ENCODE measurements around the gene NCKAP1.
"Not testable (repeated sequence)": the region's sequence is repeated elsewhere in the genome, so short reads cannot be mapped to it uniquely, and the experiment has no call there.

NCKAP1 gene

DNA sequence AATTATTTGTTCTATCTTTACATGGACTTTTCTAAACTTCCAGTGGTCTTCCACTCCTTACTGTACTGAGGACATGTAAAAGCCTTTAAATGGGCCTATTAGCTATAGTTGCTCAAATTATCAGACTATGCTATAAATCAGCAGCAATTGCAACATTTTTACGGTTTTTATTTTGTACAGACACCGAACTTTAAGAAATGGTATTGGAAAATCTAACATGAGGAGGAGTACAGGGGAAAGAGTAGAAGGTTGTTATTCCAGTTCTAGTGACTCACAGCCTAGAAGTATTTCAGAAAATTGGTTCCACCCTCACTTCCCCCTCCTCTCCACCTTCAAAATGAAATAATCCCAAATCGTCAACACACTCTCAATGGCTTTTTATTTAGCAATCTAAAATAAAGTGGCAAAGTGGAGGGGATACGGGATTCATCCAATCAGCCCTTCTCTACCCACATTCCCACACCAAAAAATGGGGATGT, 1.1 kb downstream of the NCKAP1 start:
- peak; percentile 43 for DNase-seq

DNA sequence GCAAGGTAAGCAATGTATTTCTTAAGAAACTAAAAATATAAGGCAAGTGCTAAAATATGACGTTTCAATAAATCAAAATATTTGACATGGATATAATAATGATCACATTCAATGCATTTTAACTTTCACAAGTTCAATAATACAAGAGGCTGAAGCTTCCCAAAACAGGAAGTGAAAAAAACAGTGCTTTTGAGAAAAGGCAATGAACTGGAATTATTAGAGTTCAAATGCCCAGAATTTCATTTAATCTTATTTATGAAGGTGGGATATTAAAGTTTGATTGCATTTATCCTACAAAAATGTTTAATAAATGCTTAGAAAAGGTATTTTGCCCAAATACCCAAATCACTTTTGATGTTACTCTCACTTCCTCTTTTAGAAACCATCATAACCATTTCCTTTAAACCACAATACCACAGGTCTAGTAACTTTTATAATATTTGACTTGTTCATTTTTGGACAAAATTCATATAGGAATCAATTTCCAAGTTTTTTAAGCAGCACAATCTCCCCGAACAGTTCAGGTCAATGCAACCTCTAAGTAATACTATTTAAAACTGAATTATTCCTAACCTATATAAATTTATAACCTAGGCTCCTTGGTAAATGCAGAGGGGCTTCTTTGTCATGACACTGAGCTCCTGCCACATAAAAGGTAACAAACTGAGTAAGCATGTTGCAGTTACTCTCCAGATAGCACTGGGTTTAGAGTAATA, 2.1 kb downstream of the NCKAP1 start:
- no peak for DNase-seq

DNA sequence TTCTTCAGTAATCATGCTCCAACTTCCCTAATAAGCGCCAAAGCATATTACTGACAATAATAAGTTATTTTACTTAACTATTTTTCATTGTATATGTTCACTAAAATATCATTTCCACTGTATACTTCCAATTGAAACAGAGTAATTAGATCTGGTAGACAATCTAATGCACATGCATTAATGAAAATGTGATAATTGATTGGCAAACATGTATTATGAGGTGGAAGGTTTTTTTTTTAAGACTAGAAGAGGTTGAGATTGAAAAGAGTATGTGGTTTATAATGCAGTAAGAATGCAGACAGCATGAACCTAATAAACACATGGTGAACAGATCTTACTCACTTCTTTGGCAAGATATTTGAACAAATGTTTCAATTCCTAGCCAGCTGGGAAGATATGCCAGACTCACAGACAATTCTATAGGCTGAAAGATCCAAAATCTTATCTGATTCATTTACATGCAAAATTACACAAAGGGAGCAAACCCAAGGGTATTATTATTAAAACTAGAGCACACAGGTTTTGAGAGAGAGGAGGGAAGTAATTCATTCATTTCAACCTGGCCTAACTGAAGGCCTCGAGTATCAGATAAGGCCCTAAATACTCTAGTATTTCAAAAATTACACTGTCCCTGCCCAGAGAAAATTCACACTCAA, 2.8 kb downstream of the NCKAP1 start:
- no peak for DNase-seq

DNA sequence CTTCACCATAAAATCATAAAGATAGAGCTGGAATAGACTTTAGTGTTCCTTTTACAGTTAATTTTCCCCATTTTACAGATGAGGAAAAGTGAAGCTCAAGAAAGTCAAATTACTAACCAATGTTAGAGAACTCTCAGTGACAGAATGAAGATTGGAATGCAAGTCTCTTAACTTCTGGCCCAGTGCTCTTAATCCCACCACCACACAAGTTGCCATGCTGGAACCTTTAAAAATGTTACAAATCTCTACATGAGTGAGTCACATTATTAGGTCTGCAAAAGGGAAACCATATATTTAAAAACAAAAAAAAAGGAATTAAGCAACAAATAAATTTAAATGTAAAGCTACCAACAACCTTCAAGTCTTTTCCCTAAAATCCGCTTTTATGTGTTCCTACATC, 3.5 kb downstream of the NCKAP1 start:
- no peak for DNase-seq

DNA sequence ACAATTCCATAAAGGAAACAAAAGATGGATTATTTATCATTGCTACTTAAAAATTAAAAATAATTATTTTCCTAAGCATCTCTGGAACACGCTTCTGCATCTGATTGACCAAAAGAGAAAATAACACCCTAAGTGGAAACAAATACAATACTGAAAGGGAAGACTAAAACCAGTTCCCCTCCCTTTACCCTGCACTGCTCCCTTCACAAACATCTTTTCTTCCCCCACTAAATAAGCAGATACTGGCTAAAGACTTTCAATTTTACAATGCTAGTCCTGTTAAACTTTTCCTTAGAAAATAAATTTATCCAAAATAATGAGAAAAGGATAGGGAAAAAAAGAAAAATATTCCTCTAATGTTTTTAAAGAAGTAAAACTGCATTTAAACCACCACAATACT, 4.3 kb downstream of the NCKAP1 start:
- DNase-seq: no peak

DNA sequence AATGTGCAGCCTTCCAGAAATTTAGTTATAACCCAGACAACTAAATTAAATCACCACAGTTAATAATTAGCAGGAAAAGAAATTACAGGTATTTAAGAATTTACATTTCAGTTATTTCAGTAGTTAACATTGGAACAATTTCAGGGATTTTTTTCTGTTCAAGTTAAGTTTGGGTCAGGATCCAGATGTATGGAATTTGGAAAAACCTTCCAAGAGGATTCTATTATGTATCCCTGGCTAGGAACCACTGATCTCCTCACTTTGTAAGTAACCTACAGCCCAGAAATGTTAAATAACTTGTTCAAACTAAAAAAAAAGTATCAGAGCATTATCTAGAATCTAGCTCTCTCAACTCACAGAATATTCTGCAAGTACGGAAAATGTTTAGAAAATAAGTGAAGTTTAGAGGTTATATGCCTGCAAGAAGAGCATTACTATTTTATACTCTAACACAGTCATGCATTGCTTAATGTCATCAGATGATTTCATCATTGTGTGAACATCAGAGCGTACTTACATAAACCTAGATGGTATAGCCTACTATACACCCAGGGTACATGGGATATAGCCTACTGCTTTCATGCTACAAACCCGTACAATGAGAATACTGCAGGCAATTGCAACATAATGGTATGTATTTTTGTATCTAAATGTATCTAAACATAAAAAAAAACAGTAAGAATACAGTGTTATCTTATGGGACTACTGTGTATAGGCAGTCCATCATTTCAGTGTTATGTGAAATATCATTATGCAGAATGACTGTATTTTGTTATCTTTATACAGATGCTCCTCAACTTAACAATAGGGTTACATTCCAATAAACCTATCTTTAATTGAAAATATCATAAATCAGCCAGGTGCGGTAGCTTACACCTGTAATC, 6.1 kb downstream of the NCKAP1 start:
- DNase-seq: no peak

DNA sequence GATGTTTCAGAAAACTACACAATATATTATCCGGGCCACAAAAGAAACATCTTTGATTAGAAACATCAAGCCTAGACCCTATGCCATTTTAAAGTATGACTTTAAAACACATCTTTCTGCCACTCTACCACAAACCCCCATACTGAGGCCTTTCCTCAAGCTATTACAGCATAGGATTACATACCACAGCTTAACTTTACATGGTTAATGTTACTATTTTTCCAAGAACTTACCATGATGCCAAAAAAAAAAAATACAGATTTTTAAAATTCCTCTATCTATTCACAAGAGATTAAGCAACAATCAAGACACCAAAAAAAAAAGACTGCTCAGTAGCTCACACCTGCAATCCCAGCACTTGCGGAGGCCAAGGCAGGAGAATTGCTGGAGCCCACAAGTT, 9.0 kb downstream of the NCKAP1 start:
- no peak for DNase-seq

DNA sequence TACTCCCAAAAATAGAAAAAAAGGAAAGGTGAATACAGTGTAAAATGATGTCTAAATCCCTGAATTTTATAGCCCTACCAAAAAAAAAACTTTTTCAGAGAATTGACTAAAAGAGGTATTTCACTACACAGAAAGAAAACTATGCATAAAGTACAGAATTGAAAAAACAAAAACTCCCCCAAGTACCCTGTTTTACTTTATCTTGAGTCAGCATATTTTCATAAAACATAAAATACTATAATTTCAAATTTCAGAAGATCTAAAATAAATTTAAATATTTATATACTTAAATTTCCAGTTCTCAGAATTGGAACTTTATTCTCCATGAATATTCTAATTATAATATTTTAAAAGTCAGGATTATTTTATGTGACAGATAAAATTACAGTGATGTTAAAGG, 10.1 kb downstream of the NCKAP1 start:
- DNase-seq: no peak

DNA sequence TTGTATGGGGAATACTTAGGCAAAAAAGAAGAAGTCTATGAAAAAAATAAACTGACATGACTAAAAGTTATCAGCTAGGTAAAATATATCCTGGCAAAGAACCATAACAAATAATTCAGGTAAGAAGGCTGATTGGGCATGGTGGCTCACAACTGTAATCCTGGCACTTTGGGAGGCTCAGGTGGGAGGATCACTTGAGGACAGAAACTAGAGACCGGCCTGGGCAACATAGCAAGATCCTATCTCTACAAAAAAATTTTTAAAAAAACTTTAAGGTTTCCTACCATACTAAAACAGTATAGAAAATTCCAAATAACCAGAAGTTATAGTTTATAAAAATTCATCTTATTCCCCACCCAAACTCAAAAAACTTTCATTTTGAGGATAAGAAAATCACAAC, 10.8 kb downstream of the NCKAP1 start:
- no peak for DNase-seq

DNA sequence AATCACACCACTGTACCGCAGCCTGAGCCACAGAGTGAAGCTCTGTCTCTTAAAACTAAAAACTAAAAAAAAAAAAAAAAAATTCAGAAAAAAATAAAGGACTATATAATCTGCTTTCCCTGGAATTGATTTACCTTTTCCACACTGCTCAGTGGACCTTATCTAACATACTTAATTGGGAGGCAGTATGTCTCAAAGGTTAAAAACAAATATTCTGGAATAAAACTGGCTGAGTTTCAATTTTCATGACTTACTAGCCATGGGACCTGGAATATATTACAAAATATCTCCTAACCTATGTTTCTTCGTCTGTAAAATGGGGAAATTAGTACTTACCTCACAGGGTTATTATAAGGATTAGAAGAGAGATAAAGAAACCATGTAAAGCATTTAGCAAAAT, 11.8 kb downstream of the NCKAP1 start:
- no peak for DNase-seq

DNA sequence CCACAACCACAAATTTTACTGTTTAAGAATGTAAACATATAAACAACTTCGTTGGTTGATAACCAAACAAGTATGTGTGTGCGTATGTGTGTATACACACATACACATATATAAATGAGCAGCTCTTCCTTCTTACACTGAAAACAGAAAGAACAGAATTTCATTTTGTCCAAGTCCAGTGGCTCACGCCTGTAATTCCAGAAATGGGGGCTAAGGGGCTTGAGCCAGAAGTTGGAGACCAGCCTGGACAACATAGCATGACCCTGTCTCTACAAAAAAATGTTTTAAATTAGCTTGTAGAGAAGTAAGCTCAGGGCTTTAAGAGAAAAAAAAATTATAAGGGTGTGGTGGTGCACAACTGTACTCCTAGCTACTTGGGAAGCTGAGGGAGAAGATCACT, 12.3 kb downstream of the NCKAP1 start:
- DNase-seq: no peak

DNA sequence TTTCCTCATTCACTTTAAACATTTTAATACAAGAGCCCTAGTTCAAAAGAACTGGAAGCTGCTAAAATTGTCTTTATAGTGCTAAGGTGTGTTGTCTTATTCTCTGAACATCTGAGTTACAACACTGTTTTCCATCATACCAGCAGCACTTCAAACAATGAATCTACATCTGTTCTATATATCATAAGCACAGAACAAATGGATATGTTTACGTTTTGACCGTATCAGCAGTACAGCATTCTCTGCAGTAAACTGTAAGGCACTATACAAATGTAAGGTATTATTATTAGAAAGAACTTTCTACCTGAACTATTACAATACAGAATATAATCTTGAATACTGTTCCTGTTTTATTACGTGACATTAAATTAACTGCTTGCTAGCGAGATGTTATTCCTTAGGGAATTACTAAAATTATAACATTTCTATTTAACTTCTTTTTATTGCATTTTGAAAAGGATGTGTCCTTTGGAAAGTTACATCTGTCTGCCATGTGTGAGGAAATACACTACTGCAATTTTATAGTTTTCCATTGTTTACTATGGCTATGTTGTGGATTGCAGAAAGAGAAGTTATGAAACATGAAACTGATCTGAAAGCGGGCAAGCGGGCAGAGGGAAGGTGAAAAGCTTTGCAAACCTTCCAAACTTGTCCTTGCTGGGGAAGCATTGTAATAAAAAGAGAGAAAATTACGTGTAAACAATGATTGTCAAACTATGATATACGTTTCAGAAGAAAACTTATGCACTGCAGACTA, 13.7 kb downstream of the NCKAP1 start:
- no peak for DNase-seq

DNA sequence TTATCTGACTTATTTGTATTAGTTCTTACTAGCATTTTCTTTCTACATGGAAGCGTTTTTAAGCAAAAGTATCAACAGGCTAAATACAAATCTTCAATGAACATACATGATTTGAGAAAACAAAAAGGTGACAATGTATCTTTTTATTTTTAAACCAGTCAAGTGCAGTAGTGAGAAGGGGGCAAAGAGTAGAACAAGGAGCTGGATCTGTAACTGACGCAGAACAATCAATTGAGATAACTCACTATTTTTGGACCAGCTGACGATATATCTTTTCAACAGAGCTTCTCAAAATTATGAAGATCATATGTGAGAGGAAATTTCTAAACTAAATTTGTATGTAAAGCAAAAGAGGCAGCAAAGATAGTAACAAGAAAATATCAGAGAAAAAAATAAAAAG, 15.5 kb downstream of the NCKAP1 start:
- no peak for DNase-seq

DNA sequence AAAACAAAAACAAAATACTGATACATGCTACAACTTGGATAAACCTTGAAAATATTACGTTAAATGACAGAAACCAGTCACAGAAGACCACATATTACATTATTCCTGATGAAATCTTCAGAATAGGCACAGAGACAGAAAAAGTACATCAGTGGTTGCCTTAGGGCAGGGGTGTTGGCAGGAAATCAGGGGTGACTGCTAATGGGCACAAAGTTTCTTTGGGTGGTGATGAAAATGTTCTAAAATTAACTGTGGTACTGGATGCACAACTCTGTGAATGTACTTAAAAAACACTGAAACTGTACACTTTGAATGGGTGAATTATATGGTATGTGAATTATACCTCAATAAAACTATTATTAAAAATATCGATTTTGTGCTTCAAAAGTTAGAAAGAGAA, 16.6 kb downstream of the NCKAP1 start:
- DNase-seq: no peak

DNA sequence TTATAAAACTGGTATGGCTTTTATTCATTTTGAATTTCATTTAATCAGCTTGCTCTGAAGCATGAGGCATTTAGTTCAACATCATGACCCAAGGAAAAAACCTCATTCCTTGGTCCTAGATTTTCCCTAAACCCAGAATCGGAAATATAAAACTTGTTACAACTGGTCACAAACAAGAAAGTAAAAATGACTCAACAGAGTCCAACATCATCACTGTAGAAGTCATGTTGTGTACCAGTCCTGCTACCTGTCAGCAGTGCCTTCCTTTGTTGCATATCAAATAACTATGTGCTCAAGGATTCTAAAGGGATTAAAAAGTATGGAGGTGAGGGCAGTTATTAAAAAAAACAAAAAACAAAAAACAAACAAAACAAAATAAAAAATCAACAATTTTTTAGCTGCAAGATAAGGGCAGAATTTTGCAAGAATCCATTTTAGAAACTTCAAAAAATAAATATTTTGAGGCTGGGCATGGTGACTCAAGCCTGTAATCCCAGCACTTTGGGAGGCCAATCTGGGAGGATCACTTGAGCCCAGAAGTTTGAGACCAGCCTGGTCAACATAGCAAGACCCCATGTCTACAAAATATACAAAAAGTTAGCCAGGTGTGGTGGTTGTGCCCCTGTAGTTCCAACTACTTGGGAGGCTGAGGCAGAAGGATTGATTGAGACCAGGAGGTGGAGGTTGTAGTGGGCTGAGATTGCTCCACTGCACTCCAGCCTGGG, 18.4 kb downstream of the NCKAP1 start:
- no peak for DNase-seq

DNA sequence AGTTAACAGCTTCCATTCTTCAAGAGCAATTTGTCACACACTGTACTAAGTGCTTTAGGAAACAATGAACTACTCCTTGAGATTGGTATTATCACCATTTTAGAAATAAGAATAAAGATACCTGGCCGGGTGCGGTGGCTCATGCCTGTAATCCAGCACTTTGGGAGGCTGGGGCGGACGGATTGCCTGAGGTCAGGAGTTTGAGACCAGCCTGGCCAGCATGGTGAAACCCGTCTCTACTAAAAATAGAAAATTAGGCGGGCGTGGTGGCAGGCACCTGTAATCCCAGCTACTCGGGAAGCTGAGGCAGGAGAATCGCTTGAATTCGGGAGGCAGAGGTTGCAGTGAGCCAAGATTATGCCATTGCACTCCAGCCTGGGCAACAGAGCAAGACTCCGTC, 20.4 kb downstream of the NCKAP1 start:
- DNase-seq: not testable (repeated sequence)

DNA sequence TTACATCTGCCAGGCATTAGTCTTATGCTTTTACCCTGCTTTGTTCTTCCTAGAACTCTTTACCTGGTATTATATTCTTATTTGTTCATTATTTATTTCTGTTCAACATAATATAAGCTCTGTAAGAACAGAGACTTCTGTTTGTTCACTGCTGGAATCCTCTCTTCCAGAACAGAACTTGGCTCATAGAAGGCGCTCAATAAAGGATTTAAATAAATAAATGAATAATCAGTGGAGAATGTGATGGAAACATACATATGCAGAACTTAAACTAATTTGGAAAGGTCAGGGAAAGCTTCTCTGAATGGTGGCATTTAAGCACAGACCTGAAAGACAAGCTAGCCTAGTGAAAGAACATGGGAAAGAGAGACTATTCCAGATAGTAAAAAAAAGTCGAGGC, 24.3 kb downstream of the NCKAP1 start:
- DNase-seq: no peak

DNA sequence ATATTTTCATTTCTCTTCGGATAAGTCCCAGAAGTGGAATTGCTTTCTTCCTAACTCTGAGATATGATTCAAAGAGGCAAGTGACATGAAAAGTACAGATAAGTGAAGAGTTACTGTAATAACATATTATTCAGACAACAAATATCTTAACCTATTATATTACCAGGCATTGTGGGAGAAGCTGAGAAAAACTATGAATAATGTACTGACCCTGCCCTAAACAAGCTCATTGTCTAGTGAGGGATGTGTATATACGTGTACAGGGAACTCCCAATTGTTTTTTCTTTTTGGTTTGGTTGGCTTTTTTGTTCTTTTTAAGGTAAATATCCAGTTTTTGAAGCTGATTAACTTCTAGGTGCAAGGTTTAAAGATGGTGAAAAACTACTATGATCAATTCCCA, 26.5 kb downstream of the NCKAP1 start:
- DNase-seq: no peak

DNA sequence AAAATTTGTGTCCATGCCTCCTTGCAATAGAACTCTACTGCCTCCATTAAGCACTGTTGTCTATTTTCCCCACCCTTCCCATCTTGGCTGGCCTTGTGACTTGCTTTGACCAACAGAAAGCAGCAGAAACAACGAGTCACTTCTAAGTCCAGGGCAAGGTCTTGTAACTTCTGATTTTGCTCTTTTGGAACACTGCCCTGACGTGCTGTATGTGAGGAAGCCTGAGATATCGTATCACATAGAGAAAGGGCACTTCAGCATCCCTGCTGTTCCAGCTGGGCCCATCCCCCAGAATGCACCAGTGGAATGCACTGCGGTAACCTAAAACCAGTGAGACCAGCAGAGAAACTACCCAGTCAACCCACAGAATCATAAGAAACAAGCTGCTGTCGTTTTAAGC, 28.1 kb downstream of the NCKAP1 start:
- DNase-seq: peak; percentile 80

DNA sequence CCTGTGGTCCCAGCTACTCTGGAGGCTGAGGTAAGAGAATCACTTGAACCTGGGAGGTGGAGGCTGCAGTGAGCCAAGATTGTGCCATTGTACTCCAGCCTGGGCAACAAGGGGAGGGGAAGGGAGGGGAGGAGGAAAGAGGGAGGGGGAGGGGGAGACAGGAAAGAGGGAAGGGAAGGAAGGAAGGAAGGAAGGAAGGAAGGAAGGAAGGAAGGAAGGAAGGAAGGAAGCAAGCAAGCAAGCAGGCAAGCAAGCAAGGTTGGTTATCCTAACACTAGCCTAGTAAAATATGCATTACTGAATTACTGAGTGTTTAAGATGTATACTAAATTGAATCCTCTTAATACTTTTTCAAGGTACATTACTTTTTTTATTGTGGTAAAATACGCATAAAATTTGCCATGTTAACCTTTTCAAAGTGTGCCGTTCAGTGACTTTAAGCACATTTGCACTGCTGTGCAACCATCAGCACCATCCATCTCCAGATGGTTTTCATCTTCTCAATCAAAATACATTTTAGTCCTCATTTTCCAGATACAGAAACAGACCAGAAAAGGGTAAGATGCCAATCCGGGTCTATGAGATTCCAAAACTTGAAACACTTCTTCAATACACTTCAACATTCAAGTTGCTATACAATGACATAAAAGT, 28.9 kb downstream of the NCKAP1 start:
- no peak for DNase-seq

DNA sequence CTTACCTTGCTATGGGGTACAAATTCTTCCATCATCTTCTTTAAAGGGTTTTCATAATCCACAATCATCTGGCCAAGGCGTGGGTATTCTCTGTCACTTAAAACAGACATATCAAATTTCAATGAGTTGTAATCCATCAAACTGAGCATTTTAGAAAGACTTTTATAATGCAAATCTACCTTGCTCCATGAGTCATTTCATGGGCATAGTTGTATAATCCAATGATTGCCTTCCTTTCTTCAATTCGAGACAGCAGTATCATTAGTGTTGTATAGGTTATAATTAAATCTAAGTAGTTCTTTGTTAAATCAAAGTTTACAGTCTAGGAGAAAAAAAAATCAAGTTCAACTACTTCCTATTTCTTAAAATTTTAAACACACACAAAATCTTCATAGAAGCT, 36.3 kb downstream of the NCKAP1 start:
- no peak for DNase-seq

DNA sequence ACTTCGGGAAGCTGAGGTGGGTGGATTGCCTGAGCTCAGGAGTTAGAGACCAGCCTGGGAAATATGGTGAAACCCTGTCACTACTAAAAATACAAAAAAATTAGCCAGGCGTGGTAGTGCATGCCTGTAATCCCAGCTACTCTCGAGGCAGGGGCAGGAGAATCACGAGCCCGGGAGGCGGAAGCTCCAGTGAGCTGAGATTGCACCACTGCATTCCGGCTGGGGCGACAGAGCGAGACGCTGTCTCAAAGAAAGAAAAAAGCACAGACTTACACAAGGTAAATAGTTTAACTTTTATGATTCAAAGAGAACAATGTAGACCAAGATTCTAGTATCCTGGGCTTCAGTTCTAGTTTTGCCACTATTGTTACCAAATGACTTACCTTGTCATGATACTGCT, 37.4 kb downstream of the NCKAP1 start:
- DNase-seq: no peak
